HAP-1 (cell line): Measurements from ENCODE around the gene GFOD1.

Experiments used
- DNase-seq, 2 experiments: peaks; one replicate each; pipeline ENCODE4 v3.0.0-alpha.2; 2016 to 2020; ENCODE audit warnings: low spot score in 2 of 2
- H3K27me3 ChIP-seq: fragments of 250-450 bp; sonication (Bioruptor Pico); 2 replicates; pipeline ENCODE4 v1.5.1; 2020; ENCODE audit warnings: low read depth, mild to moderate bottlenecking, moderate library complexity
- H3K36me3 ChIP-seq: fragments of 250-450 bp; sonication (Bioruptor Pico); replicated peaks from 2 replicates; pipeline ENCODE4 v1.5.1; 2020; ENCODE audit warnings: mild to moderate bottlenecking
- H3K4me1 ChIP-seq: fragments of 250-450 bp; sonication (Bioruptor Pico); 2 replicates; pipeline ENCODE4 v1.5.1; 2020; ENCODE audit warnings: mild to moderate bottlenecking
- H3K4me3 ChIP-seq: fragments of 250-450 bp; sonication (Bioruptor Pico); 2 replicates; pipeline ENCODE4 v1.5.1; 2020; ENCODE audit warnings: mild to moderate bottlenecking, moderate library complexity
- H3K9me3 ChIP-seq: fragments of 250-450 bp; sonication (Bioruptor Pico); 2 replicates; pipeline ENCODE4 v1.5.1; 2020; ENCODE audit warnings: mild to moderate bottlenecking, moderate library complexity
- in situ Hi-C: fragments of 300-500 bp; cut with MboI; formaldehyde crosslinking; loops from 3 replicates; pipeline ENCODE4 v1.14.3; 2020; ENCODE audit warnings: low sequenced_read_pairs, inconsistent platforms, mixed read lengths

Gene GFOD1

DNA sequence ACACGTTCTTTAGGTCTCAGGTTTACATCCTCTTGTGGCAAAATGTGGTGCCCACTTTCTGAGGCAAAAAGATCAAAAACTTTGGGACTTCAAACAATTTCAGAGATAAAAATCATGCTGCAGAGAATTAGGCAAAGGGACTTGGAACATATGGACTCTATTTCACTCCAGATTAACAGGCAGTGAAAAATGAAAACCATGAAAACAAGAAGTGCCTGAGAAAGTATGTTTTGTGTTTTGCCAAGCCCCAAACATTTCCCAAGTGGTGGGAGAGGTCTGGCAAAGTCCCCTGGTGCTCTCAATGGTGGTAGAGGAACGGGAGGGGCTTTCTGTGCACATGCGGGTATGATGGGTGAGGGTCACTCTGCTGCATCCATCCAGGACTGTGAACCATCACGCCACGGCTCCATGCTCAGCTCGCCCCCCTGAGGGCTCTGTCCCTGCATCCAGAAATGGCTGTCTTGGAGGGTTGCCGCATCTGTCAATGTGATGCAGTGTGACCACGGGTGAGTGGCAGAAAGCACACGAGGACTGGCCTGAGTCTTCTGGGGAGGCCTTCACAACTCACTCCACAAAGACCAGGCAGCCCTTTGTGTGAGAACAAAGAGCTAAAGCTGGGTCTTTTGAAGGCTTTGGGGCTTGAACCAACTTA lies 115.9 kb downstream of the GFOD1 start:
- H3K4me1 ChIP-seq: peaks cover 11% of the 10 kb centered on the region
- no peak for DNase-seq
- H3K27me3 ChIP-seq: no peaks in the 10 kb centered on the region
- no peak overlapping the region for H3K4me3 ChIP-seq
- H3K36me3 ChIP-seq: no peaks in the 10 kb centered on the region
- in situ Hi-C loops: no loop called here
- H3K9me3 ChIP-seq: no peaks in the 10 kb centered on the region

DNA sequence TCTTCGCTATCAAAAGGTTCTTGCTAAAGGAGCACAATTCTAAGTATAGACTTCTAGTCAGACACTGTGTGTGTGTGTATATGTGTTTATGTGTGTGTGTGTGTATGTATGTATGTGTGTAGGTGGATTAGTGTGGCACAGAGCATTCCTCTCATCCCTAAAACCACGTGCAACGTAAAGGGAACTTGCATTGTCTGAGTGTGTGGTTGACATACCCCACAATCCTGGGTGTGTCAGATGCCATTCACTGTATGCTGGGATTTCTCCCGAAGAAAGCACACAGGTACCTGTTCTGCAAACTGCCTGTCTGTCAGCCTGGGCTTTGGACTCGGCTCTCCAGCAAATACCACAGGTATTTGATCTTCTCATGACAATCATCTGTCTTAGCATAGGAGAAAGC lies 116.8 kb downstream of the GFOD1 start:
- no peak overlapping the region for H3K4me3 ChIP-seq
- H3K27me3 ChIP-seq: no peaks in the 10 kb centered on the region
- H3K4me1 ChIP-seq: peaks cover 11% of the 10 kb centered on the region
- in situ Hi-C loops: no loop called here
- no peaks in the 10 kb centered on the region for H3K36me3 ChIP-seq
- H3K9me3 ChIP-seq: no peaks in the 10 kb centered on the region
- no peak for DNase-seq

DNA sequence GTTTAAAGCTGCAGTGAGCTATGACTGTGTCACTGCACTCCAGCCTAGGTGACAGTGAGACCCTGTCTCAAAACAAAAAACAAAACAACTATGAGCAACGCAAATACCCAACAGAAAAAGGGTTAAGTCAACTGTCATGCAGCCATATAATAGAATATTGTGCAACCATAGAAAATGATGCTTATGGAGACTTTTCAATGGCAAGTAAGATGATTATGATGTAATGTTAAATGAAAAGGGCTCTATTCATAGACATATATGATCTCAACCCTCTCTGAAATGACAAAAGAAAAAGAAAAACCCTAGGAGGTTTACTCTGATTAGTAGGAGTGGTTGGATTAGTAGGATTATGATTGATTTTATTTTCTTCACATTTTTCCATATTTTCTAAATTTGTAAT lies 117.8 kb downstream of the GFOD1 start:
- in situ Hi-C loops: no loop called here
- no peak for DNase-seq
- Histone ChIP-seq H3K36me3 (no peaks in the 10 kb centered on the region), H3K4me3 (no peak overlapping the region), H3K4me1 (peaks cover 11% of the 10 kb centered on the region), H3K9me3 (no peaks in the 10 kb centered on the region), H3K27me3 (no peaks in the 10 kb centered on the region)

DNA sequence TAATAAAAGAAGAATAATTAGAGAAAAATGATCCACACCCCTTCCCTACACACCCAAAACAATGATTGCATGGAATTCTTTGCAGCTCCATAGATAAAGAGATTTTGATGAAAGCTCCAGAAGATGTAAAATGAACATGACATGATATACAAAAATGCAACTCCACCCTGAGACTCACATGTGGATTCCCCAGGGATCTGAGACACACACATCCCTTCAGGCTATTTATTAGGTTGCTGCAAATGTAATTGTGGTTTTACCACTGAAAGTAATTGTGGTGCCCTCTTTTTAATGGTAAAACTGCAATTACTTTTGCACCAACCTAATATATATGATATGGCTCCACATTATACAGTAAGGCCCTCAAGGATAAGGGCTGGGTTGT lies 118.7 kb downstream of the GFOD1 start:
- in situ Hi-C loops: no loop called here
- DNase-seq: no peak
- H3K27me3 ChIP-seq: no peaks in the 10 kb centered on the region
- H3K36me3 ChIP-seq: no peaks in the 10 kb centered on the region
- peaks cover 8% of the 10 kb centered on the region for H3K4me1 ChIP-seq
- H3K4me3 ChIP-seq: no peak overlapping the region
- no peaks in the 10 kb centered on the region for H3K9me3 ChIP-seq

DNA sequence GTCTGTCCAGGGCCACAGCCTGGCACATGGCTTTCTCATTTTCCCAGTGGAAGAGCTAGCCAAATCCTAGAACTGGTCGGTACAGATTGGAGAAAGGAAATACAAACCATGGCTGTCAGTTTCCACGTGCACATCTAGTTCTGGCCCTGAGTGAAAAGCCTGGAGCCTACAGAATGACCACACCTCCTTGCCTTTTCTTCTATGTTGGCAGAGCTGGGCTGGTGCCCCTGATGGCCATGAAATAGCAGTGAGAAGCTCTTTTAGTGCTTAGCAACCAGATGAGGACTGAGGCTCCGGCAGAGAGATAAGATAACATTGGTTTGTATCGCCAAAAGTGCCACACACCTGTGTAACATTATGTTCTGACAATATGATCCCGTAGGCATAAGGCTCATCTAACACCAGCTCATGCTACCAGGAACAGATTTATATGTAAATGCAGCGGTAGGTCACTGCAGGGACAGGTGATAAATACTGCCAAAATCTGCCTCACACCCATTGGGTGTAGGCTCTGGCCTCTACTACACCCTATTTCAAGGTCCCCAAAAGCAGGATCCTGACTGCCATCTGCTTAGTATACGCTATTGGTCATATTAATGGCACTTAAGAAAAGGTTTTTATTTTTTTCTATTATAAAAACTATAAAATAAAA lies 119.2 kb downstream of the GFOD1 start:
- Histone ChIP-seq H3K27me3 (no peaks in the 10 kb centered on the region), H3K36me3 (no peaks in the 10 kb centered on the region), H3K4me1 (peaks cover 4% of the 10 kb centered on the region), H3K4me3 (no peak overlapping the region), H3K9me3 (no peaks in the 10 kb centered on the region)
- no peak for DNase-seq
- in situ Hi-C loops: no loop called here

DNA sequence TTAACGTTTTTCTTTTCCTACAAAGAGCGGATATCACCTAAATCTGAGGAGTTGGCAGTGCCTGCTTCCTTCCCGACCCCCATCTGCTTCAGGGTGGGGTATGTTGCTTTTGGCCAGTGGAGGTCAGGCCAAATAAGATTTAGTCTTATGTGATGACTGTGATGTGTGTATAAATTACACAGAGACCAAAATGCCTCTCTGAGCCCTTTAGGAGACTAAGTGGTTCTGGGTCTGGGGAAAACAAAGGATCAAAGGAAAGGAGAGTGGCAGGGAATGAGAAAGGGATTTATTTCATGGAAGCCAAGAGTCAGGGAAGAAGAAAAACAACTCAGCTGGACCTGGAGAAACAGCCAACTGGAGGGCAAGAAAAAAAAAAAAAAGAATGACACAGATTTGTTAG lies 120.0 kb downstream of the GFOD1 start:
- no peak for DNase-seq
- H3K4me3 ChIP-seq: no peak overlapping the region
- no peaks in the 10 kb centered on the region for H3K36me3 ChIP-seq
- in situ Hi-C loops: no loop called here
- H3K27me3 ChIP-seq: no peaks in the 10 kb centered on the region
- no peaks in the 10 kb centered on the region for H3K4me1 ChIP-seq
- no peaks in the 10 kb centered on the region for H3K9me3 ChIP-seq

DNA sequence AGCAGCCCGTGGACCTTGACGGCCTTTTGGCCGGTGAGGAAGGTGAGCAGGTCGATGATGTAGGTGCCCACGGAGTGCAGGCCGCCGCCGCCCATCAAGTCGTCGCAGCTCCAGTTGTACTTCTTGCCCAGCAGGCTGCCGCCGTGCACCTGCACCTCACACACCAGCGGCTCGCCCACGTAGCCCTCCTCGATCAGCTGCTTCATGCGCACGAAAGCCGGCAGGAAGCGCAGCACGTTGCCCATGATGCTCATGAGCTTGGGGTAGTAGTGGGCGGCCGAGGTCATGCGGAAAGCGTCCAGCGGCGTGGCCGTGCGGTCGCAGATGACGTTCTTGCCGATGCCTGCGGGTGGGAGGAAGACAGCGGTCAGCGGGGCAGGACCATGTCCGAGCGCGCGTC lies 122.1 kb downstream of the GFOD1 start:
- in situ Hi-C loops: no loop called here
- H3K36me3 ChIP-seq: no peaks in the 10 kb centered on the region
- H3K4me1 ChIP-seq: no peaks in the 10 kb centered on the region
- no peaks in the 10 kb centered on the region for H3K9me3 ChIP-seq
- DNase-seq: no peak
- no peak overlapping the region for H3K4me3 ChIP-seq
- no peaks in the 10 kb centered on the region for H3K27me3 ChIP-seq

DNA sequence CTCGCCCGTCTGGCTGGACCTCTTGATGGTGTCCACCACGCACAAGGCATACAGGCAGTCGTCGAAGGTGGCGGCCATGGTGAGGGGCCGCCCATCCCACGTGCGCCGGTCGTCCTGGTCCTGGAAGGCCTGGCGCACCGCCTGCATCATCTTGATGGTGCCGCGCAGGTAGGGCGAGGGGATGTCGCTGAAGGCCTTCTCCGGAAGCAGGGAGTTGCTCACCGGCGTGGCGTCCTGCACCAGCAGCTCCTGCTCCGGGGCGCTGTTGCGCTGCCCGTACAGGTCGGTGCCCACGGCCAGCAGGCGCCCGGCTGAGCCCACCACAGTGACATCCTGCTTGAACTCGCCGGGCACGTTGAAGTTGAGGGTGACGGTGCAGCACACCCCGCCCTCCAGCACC lies 122.6 kb downstream of the GFOD1 start:
- H3K27me3 ChIP-seq: no peaks in the 10 kb centered on the region
- in situ Hi-C loops: no loop called here

DNA sequence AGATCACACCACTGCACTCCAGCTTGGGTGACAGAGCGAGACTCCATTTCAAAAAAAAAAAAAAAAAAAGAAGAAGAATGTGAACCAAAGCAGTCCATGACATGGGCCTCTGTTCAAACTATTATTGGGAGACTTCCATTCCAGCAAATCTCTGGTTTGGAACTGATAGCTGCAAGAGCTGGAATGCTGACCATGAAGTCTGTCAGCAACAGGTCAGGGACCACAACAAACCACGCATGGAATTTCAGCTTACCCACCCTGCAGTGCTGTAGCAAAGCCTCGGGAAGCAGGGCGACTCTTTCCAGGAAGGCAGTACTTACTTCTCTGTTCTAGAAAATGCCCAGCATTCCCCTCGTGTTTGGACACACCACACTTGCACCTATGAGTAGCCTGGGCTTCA lies 125.0 kb downstream of the GFOD1 start:
- no peaks in the 10 kb centered on the region for H3K9me3 ChIP-seq
- no peaks in the 10 kb centered on the region for H3K27me3 ChIP-seq
- H3K36me3 ChIP-seq: no peaks in the 10 kb centered on the region
- H3K4me1 ChIP-seq: no peaks in the 10 kb centered on the region
- no peak for DNase-seq
- no peak overlapping the region for H3K4me3 ChIP-seq
- in situ Hi-C loops: no loop called here

More for the DNA sequence above, 122.6 kb downstream of the GFOD1 start:
- no peaks in the 10 kb centered on the region for H3K9me3 ChIP-seq
- H3K4me3 ChIP-seq: no peak overlapping the region
- DNase-seq: no peak
- no peaks in the 10 kb centered on the region for H3K4me1 ChIP-seq
- no peaks in the 10 kb centered on the region for H3K36me3 ChIP-seq

DNA sequence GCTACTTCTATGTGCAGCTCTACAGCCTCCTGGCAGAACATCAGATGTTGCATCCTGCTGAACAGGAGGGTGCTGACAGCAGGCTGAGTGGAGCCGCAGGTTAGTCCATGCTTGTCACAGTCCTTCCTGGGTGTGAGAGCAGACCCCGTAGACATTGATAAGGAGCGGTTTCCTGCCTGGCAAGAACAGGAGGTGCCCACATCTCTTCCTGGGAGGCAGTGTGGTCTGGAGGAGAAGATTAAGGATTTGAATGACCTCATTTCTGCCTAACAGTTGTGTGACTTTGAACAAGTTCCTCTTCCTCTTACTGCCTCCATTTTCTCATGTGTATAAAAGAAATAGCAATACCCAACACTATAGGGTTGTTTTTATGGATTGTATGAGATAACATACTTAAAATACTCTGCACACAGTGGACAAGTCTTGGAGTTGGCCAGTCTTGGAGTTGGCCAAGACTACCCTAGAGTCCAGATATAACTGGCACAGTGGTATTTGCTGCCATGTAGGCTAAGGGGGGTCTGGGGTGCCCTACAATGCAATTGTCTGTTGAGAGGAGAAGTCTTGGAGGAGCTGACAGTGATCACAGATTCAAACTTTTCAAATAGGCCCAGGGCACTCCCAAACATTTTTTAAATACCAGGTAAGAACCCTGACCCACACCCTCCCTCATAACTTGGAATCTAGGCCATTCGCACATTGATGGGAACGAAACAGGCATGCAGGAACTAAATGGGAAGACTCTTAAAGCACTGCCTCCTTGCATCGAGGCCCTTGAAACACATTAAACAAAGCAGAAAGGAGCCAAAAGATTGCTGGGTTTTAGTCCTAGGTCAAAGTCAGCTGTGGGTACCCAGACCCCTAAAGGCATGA lies 126.5 kb downstream of the GFOD1 start:
- H3K4me1 ChIP-seq: peaks cover 9% of the 10 kb centered on the region; the same call in 1 of the 2 replicates
- no peak for DNase-seq
- H3K27me3 ChIP-seq: no peaks in the 10 kb centered on the region
- H3K4me3 ChIP-seq: no peak overlapping the region
- H3K9me3 ChIP-seq: no peaks in the 10 kb centered on the region
- in situ Hi-C loops: no loop called here
- no peaks in the 10 kb centered on the region for H3K36me3 ChIP-seq

DNA sequence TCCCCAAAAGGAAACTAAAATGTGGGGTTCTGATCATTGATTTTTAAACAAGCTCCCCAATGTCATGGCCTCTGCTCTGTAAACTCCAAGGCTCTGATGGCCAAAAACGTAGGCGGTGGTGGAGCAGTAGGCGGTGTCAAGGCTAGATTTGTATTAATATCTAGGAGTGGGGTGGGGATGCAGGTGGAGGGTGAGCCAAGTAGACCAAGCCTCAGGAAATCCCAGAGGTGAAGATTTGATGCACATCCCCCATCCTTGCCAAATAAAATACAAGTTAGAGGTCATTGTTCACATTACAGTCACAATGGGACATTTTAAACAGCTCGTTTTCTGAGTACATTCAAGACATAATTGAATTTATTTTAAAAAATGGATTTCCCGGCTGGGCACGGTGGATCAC lies 128.1 kb downstream of the GFOD1 start:
- in situ Hi-C loops: no loop called here
- Histone ChIP-seq H3K4me1 (peaks cover 13% of the 10 kb centered on the region; the same call in 1 of the 2 replicates), H3K9me3 (no peaks in the 10 kb centered on the region), H3K4me3 (no peak overlapping the region), H3K27me3 (no peaks in the 10 kb centered on the region), H3K36me3 (no peaks in the 10 kb centered on the region)
- DNase-seq: no peak

DNA sequence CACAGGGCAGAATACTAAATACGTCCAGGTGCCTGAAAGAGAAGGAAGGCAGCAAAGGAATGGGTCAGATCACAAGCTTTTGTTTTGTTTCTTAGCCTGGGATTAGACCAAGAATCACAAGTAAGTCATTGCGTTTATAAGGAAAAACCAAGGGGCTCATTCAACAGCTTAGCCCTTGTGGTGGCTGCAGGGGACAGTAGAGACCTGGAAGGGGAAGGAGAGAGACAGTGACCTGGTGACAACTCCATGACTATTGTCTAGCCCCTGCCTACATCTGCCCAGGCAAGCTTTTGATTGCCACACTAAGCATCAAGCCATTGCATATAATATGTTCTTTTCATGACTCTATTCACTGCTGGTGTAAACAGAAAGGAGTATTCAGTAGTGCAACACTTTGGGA lies 128.9 kb downstream of the GFOD1 start:
- Histone ChIP-seq H3K4me1 (peaks cover 13% of the 10 kb centered on the region; the same call in 1 of the 2 replicates), H3K27me3 (no peaks in the 10 kb centered on the region), H3K4me3 (no peak overlapping the region), H3K9me3 (no peaks in the 10 kb centered on the region), H3K36me3 (no peaks in the 10 kb centered on the region)
- in situ Hi-C loops: no loop called here
- no peak for DNase-seq

DNA sequence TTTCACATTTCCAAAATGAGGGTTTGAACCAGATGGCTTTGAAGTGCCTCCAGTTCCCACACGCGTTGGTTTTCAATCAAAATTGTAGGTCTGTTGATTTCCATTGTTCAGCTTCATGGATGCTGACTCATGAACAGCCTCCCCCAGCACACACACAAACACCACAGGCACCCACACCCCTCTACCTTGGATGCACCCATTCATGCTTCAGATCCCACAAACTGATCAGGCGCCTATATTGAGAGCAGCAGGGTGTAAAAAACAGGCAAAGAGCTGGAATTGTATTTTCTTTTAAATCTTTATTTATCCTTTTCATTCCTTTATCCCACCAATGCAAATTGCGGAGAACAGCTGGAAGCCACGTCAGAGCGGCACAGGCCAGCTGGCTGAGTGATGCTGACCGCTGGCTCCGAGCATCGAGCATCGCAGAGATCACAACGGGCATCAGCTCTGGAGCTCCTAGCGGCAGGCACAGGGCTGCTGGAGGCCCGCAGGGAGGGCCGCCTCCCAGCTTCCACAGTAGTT lies 129.8 kb downstream of the GFOD1 start:
- Histone ChIP-seq H3K9me3 (no peaks in the 10 kb centered on the region), H3K36me3 (no peaks in the 10 kb centered on the region), H3K4me3 (no peak overlapping the region), H3K27me3 (no peaks in the 10 kb centered on the region), H3K4me1 (peaks cover 13% of the 10 kb centered on the region; the same call in 1 of the 2 replicates)
- DNase-seq: no peak
- in situ Hi-C loops: no loop called here
